Stimulated activated CD8-positive, alpha-beta memory T cell treated with anti-CD3 and anti-CD28 coated beads, Interleukin-15, amount 100 ng/mL, for 1 hour (primary cell): ENCODE results near the gene PON2.
"Not testable (repeated sequence)": the region's sequence is repeated elsewhere in the genome, so short reads cannot be mapped to it uniquely, and the experiment has no call there.

Experiments
- DNase-seq: peaks from one replicate; pipeline ENCODE4 v3.0.0-alpha.2; 2020; ENCODE audit warnings: low read depth

PON2 gene

DNA sequence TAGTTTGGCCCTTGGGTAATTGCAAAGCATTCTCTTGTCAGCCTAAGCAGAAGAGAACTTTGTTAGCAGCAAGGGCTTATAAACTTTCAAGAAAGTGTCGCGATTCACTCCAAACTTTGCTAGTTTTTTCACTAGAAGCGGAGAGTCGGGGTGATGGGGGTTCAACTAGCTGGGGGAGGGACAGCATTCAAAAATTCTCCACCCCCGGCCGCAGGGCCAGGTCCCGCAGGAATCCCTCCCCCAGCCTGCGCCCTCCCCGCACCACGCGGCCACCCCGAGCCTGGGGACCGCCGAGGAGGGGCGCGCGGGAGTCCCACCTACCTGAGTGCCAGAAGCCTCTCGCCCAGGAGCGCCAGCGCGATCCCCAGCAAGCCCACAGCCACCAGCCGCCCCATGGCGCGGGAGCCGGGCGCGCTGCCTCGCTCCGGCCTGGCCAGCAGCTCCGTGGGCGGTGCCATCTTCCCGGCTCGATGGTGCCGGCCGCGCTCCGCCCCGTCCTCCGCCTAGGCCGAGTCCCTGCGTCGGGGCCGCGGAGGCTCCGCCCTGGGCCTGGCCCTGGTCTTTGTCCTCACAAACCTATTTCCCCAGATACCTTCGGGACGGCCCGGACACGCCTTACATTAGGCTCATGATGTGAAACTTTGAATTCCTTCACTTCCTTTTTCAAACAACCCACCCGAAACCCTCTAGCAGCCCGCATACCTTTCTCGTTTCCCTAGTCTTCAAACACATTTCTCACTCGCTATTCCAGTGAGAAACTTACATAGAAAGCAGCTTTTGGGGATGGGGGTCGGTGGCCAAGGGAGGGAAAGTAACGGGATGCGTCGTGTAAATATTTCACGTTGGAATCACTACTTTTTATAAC, at the start of gene PON2:
Gene PON2 (minus strand): TSS at position 472 of the 865 bp plus-strand sequence. CDS start 77 bp downstream, at position 395.
- DNase-seq, result peak; percentile 3

- no peak for DNase-seq
Measured at GRCh38 chr7:95482424-95482823, 47.6 kb upstream of the PON2 start.

DNA sequence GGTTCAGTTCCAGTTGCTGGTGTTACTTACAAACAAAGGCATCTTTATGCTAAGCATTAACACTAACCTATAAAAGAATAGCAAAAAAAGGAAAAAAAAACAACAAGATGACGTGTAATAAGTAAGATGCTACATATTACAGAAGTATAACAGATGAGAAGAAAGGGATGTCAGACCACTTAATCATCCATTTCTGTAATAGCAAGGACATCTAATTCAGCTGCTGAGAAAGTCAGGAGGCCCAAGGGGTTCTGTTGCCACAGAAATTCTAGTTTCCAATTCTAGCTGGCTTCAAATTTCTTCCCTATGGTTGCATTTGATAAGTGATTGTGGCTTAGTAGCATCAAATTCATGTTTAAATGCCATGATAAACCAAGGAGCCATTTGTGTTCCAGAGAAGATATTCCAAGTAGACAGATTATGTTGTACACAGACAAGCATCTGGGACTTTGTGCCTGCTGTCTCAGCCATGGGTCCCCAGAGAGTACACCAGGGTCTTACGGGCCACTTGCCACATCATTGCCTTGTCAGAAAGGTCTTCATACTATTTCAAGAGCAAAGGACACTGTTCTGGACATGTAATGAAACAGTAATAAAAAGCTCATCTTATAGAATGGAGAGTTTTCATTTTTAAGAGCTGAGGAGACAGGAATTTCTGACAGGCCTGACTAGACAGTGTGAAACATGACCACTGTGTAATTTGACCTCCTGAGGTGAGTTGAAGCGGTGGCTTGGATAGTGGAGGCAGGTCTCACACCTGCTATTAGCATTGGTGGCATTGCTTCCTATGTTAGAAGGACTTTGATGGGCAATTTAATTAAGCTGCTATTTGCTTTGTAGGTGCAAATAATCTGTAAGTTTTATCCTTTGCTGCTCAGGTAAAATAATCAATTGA, 46.7 kb upstream of the PON2 start:
- DNase-seq, result no peak

GRCh38 chr7:95479992-95480624, 45.3 kb upstream of the PON2 start:
- DNase-seq, result no peak

- DNase-seq, result no peak
Measured at GRCh38 chr7:95478272-95479037, 43.6 kb upstream of the PON2 start.

- DNase-seq, result peak; percentile 12
Measured at GRCh38 chr7:95476904-95477594, 42.2 kb upstream of the PON2 start.

GRCh38 chr7:95476072-95476847, 41.4 kb upstream of the PON2 start:
- DNase-seq, result no peak

DNA sequence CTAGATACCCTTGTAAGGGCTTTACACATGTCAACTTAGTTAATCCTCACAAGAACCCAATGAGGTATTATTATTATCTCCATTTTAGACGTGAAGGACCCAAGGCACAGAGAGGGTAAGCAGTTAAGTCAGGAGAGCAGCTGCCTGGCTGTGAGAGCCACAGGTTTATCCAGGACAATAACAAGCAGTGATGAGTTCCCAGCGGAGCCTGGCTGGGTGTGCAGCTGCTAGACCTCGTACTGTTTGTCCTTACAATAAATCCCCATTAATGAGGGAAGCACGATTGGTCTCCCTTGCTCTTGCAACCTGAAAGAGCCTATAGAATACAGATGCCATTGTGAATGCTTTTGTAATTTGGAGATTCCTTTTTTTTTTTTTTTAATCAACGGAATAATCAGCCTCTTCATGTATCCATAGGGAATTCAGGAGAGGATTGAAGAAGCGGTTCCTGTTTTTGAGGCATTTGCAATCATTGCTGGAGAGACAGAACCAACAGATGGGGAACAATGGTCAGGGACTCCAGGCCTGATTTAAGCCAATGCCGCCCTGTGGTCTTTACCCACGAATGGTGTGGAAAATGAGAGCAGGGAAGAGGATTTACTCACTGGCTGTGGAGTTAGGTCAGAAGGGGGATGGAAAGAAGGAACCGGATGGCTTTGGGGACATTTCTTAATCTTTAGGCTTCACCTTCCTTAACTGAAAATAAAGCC, 38.6 kb upstream of the PON2 start:
- DNase-seq, result no peak

GRCh38 chr7:95472581-95473161, 37.8 kb upstream of the PON2 start:
- DNase-seq, result no peak

GRCh38 chr7:95471071-95471470, 36.2 kb upstream of the PON2 start:
- DNase-seq, result no peak

DNA sequence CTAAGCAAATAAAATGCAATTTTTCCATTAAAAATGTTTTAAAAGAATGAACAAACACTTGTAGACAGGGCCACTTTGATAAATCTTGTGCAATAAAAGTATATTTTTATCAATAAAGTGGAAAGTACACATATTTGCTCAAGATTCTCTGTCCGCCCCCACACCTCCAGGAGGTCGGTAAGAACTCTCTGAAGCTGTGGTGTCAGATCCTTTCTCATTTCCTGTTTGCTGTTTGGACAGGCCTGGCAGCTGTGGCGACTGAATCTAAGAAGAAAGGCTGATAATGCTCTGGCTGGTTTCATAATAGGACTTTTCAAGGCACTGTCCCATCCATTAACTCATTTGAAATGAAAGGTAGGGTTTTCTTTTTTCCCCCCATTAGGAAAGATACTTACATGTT, 35.6 kb upstream of the PON2 start:
- no peak for DNase-seq

DNA sequence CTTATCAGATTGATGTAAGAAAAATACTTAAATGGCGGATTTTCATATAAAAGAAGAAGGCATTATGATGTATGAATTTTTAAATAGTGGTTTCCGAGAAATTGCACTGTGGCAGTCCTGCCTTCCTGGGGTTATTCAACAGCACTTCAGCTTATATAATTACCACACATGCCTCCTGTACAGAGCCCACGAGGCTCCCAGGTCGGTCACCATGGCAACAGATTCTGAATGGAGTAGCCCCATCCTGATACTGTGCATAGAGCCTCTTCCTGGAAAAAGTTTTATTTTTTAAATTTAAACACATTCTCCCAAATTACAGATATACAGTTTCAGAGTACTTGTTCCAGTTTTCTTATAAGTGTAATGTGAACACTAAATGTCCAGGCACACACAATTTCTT, 35.0 kb upstream of the PON2 start:
- no peak for DNase-seq

GRCh38 chr7:95469187-95469586, 34.4 kb upstream of the PON2 start:
- DNase-seq, result no peak

DNA sequence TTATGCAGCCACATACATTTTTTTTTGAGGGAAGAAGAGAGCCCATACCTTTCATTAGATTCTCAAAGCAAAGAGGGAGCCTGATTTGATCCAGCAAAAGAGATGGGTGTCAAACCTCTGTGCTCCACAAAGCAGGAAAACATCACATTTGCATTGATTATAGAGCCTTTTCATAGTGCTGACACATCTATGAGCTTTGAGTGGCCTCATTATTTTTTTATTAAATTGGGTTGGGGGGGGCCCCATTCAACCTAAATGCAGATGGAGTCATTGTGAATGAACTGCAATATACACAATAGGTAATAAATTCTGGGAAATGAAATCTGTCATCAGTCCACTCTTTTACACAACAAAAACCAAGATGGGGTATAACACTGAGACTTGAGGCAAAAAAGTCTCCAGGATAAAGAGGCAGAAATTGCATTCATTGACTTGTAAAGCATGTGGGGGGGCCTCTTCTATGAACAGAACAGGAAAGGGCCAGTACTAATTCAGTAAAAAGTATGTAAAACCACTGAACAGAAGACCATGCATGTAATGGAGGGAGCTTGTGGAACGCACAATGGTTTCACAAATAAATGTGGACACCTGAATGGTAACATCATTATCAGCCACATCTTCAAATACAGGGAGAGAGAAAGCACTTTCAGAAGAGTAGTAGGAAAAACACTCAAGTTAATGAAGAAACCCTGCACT, 33.2 kb upstream of the PON2 start:
- DNase-seq, result no peak

DNA sequence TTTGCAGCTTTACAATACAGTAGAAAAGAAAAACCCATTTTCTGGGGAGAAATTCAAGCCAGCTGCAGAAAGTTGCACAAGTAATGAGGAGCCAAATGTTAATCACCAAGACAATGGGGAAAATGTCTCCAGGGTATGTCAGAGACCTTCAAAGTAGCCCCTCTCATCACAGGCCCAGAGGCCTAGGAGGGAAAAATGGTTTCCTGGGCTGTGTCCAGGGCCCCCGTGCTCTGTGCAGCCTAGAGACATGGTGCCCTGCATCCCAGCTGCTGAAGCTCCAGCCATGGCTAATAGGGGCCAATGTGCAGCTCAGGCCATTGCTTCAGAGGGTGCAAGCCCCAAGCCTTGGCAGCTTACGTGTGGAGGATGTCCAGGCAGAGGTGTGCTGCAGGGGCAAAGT, 25.8 kb upstream of the PON2 start:
- not testable (repeated sequence) for DNase-seq

DNA sequence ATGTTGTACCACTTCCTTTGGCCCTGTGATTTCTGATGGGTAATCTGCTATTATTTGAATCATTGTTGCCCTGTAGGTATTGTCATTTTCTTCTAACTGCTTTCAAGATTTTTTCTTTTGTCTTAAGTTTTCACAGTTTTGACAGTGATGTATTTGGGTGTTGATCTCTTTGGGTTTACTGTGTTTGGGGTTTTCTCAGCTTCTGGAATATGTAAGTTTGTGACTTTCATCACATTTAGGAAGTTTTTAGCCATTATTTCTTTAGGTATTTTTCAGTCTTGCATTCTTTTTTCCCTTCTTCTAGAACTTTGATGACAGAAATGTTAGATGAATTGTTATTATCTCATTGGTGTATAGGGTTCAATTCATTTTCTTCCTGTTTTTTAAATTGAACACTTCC, 23.1 kb upstream of the PON2 start:
- no peak for DNase-seq

- no peak for DNase-seq
Measured at GRCh38 chr7:95454438-95455045, 19.7 kb upstream of the PON2 start.

- no peak for DNase-seq
Measured at GRCh38 chr7:95446618-95447017, 11.8 kb upstream of the PON2 start.
